Liver (tissue), 9 donors: Measurements from ENCODE around the gene CFAP54. TPM values are rescaled to one million over a fixed set of nuclear protein-coding genes. Genes with fewer than 3 reads are reported as not detected.

Source experiments
- DNase-seq: peaks from one replicate; pipeline ENCODE4 v3.0.0-alpha.2; 2017; ENCODE audit warnings: low spot score
- H3K27ac ChIP-seq, 2 donors: one replicate each; pipeline ENCODE4 v1.7.0; 2013; ENCODE audit warnings: inconsistent platforms in 2 of 2, low read length in 2 of 2, control low read depth in 1 of 2, low read depth in 1 of 2, mild to moderate bottlenecking in 1 of 2
- H3K27me3 ChIP-seq, 4 donors: one replicate each; pipeline versions ENCODE4 v1.6.1 to v1.7.0; 2013; ENCODE audit warnings: low read length in 3 of 4, inconsistent platforms in 1 of 4, mild to moderate bottlenecking in 1 of 4, moderate library complexity in 1 of 4; ENCODE audit not compliant: control insufficient read depth in 4 of 4, insufficient read depth in 4 of 4
- H3K36me3 ChIP-seq, 4 donors: one replicate each; pipeline versions ENCODE4 v1.6.1 to v1.7.0; 2013; ENCODE audit warnings: low read length in 3 of 4, mild to moderate bottlenecking in 3 of 4, low read depth in 1 of 4, moderate library complexity in 1 of 4; ENCODE audit not compliant: control insufficient read depth in 4 of 4, insufficient read depth in 3 of 4
- H3K4me1 ChIP-seq, 4 donors: one replicate each; pipeline versions ENCODE4 v1.6.1 to v1.7.0; 2013; ENCODE audit warnings: low read length in 3 of 4, mild to moderate bottlenecking in 3 of 4, moderate library complexity in 1 of 4; ENCODE audit not compliant: control insufficient read depth in 4 of 4, insufficient read depth in 4 of 4
- H3K4me3 ChIP-seq, 3 donors: one replicate each; pipeline versions ENCODE4 v1.6.1 to v1.7.0; 2013; ENCODE audit warnings: low read length in 3 of 3, control low read depth in 1 of 3, low read depth in 1 of 3, mild to moderate bottlenecking in 1 of 3
- H3K9ac ChIP-seq, 2 donors: one replicate each; pipeline ENCODE4 v1.7.0; 2013; ENCODE audit warnings: low read length in 2 of 2, mild to moderate bottlenecking in 2 of 2, moderate library complexity in 2 of 2, control low read depth in 1 of 2, low read depth in 1 of 2
- H3K9me3 ChIP-seq, 4 donors: one replicate each; pipeline versions ENCODE4 v1.6.1 to v1.7.0; 2013; ENCODE audit warnings: low read length in 3 of 4; ENCODE audit not compliant: control insufficient read depth in 4 of 4
- ATF3 ChIP-seq: IDR thresholded peaks from 2 replicates; pipeline ENCODE4 v1.6.1; 2016; ENCODE audit warnings: antibody characterized with exemption
- CTCF ChIP-seq: fragments of 150-350 bp; IDR thresholded peaks from 2 replicates; pipeline ENCODE4 v1.5.1; 2017; ENCODE audit warnings: improper control_type of control experiment, low read depth, low read length; ENCODE audit not compliant: missing input control
- EGR1 ChIP-seq, 2 donors: IDR thresholded peaks; 2 replicates each; pipeline ENCODE4 v1.6.1; 2016 to 2018; ENCODE audit warnings: antibody characterized with exemption in 2 of 2, low read depth in 2 of 2
- FOXA1 ChIP-seq: IDR thresholded peaks from 2 replicates; pipeline ENCODE4 v1.6.1; 2016; ENCODE audit warnings: antibody characterized with exemption
- FOXA2 ChIP-seq: IDR thresholded peaks from 2 replicates; pipeline ENCODE4 v1.6.1; 2016; ENCODE audit warnings: antibody characterized with exemption
- GABPA ChIP-seq, 2 donors: IDR thresholded peaks in 1 of 2; conservative IDR thresholded peaks in 1 of 2; 2 replicates each; pipeline ENCODE4 v1.6.1; 2016; ENCODE audit warnings: antibody characterized with exemption in 2 of 2, mild to moderate bottlenecking in 1 of 2, moderate library complexity in 1 of 2
- HNF4A ChIP-seq, 2 donors: conservative IDR thresholded peaks; 2 replicates each; pipeline ENCODE4 v1.6.1; 2016; ENCODE audit warnings: antibody characterized with exemption in 2 of 2, mild to moderate bottlenecking in 2 of 2
- HNF4G ChIP-seq: IDR thresholded peaks from 2 replicates; pipeline ENCODE4 v1.6.1; 2016; ENCODE audit warnings: antibody characterized with exemption
- JUND ChIP-seq, 2 donors: IDR thresholded peaks; 2 replicates each; pipeline ENCODE4 v1.6.1; 2016; ENCODE audit warnings: antibody characterized with exemption in 2 of 2
- MAX ChIP-seq: IDR thresholded peaks from 2 replicates; pipeline ENCODE4 v1.6.1; 2016; ENCODE audit warnings: antibody characterized with exemption
- NR2F2 ChIP-seq: IDR thresholded peaks from 2 replicates; pipeline ENCODE4 v1.6.1; 2016; ENCODE audit warnings: antibody characterized with exemption
- RAD21 ChIP-seq, 2 donors: IDR thresholded peaks; 2 replicates each; pipeline ENCODE4 v1.6.1; 2016; ENCODE audit warnings: antibody characterized with exemption in 2 of 2, mild to moderate bottlenecking in 2 of 2
- REST ChIP-seq: IDR thresholded peaks from 2 replicates; pipeline ENCODE4 v1.6.1; 2016; ENCODE audit warnings: antibody characterized with exemption, mild to moderate bottlenecking
- RXRA ChIP-seq, 2 donors: IDR thresholded peaks; 2 replicates each; pipeline ENCODE4 v1.6.1; 2017 to 2018; ENCODE audit warnings: antibody characterized with exemption in 2 of 2, mild to moderate bottlenecking in 1 of 2
- SP1 ChIP-seq: IDR thresholded peaks from 2 replicates; pipeline ENCODE4 v1.6.1; 2018; ENCODE audit warnings: antibody characterized with exemption, mild to moderate bottlenecking
- TAF1 ChIP-seq: conservative IDR thresholded peaks from 2 replicates; pipeline ENCODE4 v1.6.1; 2016; ENCODE audit warnings: antibody characterized with exemption, mild to moderate bottlenecking
- YY1 ChIP-seq: IDR thresholded peaks from 2 replicates; pipeline ENCODE4 v1.6.1; 2016; ENCODE audit warnings: antibody characterized with exemption, mild to moderate bottlenecking
- ZBTB33 ChIP-seq: IDR thresholded peaks from 2 replicates; pipeline ENCODE4 v1.6.1; 2016; ENCODE audit warnings: antibody characterized with exemption
- WGBS: extraction: QIAGEN DNeasy Blood & Tissue Kit; methylation state at CpG from one replicate; pipeline ENCODE4 v1.1.7; 2013; 5-methylcytosine and 5-hydroxymethylcytosine counted together
- polyA plus RNA-seq, 2 donors: library from polyadenylated mRNA; stranded (reverse) in 1 of 2; unstranded in 1 of 2; fragments of 200-250 nt in 1 of 2; fragments of >200 nt in 1 of 2; fragmentation: Nextera tagmentation in 1 of 2; extraction: Ambion mirVana in 1 of 2; gene quantifications; one replicate each; pipeline versions ENCODE4 v1.2.1 to v1.2.3, GENCODE V29; 2013 to 2015
- total RNA-seq, 2 donors: library from RNA; depleted of rRNA; stranded (reverse); fragments of >200 nt; gene quantifications; one replicate each; pipeline ENCODE4 v1.2.3, GENCODE V29; 2014
- donor health status: healthy.
- donor health status: healthy.
- donor health status: healthy.
- donor health status: healthy.
- donor health status: healthy.

CFAP54 gene
- total and polyA plus RNA-seq, 4 donors, result 0.01 to 0.19 (median 0.15) TPM

- no peak overlapping the region for H3K4me3 ChIP-seq
- peaks cover 0 to 4% (median 0%) of the 10 kb centered on the region in 4 donors for H3K27me3 ChIP-seq
- H3K36me3 ChIP-seq, result no peaks in the 10 kb centered on the region
- WGBS, result 70% methylated on average over 2 of the region's 2 CpGs
- TF ChIP-seq YY1 (no peak), TAF1 (no peak), RAD21 (IDR thresholded peaks at IDR 0.05) (no peak), NR2F2 (no peak), FOXA1 (no peak), CTCF (no peak), HNF4A (conservative IDR thresholded peaks at IDR 0.05) (no peak), RXRA (IDR thresholded peaks at IDR 0.05) (no peak), MAX (no peak), HNF4G (no peak), ZBTB33 (no peak), JUND (IDR thresholded peaks at IDR 0.05) (no peak), FOXA2 (no peak), GABPA (IDR thresholded peaks at IDR 0.05 in 1 of 2, conservative IDR thresholded peaks at IDR 0.05 in 1 of 2) (no peak), ATF3 (no peak), REST (no peak), SP1 (no peak), EGR1 (IDR thresholded peaks at IDR 0.05; ENCODE audit: low read depth in 2 of 2) (no peak)
- H3K9me3 ChIP-seq, result no peaks in the 10 kb centered on the region
- DNase-seq, result no peak
- H3K4me1 ChIP-seq, result no peaks in the 10 kb centered on the region
- no peak overlapping the region for H3K9ac ChIP-seq
- H3K27ac ChIP-seq, result no peak overlapping the region
Measured at GRCh38 chr12:96587691-96588090, 98.3 kb downstream of the CFAP54 start.
